ENCODE data around the gene DLG2.

DLG2 gene

GRCh38 chr11:83569134-83569805 is 2057.9 kb downstream of the DLG2 start:
- no peak for DNase-seq (ENCODE audit: low read depth)

DNA sequence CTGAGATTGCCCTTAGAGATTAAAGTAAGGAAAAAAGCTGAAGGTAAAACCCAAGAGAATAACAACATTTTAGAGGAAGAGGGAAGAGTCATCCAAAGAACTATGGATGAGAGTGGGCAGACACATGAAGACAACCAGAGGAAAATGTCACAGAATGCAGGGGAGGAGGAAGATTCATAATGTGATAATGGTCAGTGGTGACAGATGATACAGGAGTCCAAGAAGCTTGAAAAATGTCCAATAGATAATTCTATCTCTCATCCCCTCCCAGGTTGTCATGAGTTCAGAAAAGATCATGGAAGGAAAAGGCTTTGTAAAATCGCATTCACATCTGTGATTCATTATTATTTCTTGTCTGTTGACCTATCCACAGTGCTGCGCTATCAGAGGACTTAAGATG is 2058.6 kb downstream of the DLG2 start:
- no peak for DNase-seq (ENCODE audit: low read depth)

DNA sequence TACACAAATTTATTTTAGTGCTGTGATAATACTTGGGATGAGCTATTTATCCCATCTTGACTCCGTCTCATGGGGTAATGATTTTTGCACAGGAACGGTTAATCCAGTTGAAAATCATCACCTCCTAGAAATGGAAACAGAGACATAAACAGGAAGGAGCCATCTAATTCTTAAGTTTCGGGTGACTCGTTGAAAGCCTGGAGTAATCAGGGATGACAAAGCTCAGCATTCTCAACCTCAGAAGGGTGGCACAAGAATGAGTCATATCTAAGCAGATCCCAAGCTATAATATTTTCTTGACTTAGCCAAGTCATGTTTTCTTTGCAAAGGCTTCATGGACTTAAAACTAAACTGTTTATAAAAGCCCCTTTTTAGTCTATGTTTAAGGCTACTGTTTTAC is 2060.2 kb downstream of the DLG2 start:
- peak; percentile 50 for DNase-seq (ENCODE audit: low read depth)

GRCh38 chr11:83564870-83565269 is 2062.3 kb downstream of the DLG2 start:
- DNase-seq (ENCODE audit: low read depth): no peak

DNA sequence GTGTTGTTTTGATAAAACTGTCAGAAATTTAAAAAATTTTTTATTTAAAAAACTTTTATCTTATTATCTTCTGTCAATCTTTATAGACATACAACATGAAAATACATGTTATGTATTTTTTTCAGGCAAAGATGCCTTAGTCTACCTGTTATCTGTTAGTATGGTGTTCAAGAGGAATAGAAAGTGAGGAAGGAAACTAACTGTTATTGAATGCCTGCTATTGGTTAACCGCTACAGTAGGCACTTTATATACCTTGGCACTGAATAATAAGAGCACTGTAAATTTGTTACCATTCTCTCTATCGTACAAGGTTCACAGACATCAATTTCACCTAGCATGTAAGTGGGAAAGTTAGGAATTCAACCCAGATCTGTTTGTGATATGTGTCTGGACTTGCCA is 2068.9 kb downstream of the DLG2 start:
- no peak for DNase-seq (ENCODE audit: low read depth)

GRCh38 chr11:83557653-83558052 is 2069.5 kb downstream of the DLG2 start:
- no peak for DNase-seq (ENCODE audit: low read depth)

DNA sequence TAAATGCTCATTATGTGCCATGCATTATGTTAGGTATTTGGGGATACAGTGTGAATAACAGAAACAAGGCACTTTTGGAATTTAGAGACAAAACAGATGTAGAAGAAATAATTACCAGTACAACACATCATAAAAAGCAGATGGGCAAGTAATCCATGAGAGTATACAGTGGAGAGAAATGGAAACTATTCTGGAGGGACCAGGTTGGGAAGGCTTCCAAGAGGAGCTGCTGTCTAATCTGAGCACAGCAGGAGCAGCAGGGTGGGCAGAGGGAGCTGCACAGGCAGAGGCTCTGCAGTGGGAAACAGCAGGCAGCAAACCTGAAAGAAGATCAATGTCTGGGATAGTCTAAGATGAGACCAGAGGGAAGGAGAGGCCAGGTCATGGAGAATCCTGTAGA is 2072.3 kb downstream of the DLG2 start:
- no peak for DNase-seq (ENCODE audit: low read depth)

DNA sequence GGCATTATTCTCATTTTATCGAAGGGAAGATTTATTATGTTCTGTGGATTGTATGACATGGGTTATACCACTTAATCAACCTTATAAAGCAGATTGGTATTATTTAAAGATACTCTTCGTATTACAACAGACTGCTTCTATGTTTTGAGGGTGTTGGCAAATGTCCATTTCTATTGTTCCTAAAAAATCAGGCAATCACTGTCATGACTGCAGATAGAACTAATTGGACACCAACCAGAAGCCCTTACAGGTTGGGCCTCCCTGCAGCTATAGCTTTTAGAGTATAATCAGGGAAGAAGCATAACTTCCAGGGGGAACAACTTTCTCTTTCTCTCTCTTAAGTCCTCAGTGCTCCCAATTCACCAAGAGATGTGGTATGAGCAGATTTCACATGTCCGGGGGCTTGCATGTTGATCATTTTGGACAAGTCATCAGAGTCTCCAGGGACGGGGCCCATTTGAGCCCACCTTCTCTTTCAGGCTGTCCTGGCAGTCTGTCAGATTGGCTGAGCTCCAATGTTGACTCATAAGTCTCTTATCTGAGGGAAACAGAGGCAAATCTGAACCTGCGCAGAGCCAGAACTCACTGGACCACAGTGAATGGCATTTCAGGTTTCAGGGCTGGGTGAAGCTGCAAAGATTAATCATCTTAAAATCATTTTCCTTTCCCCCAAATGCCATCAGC is 2077.0 kb downstream of the DLG2 start:
- DNase-seq (ENCODE audit: low read depth): no peak

GRCh38 chr11:83546368-83546767 is 2080.8 kb downstream of the DLG2 start:
- DNase-seq (ENCODE audit: low read depth): no peak

GRCh38 chr11:83545494-83546260 is 2081.5 kb downstream of the DLG2 start:
- no peak for DNase-seq (ENCODE audit: low read depth)

- DNase-seq (ENCODE audit: low read depth): no peak
Measured at GRCh38 chr11:83544846-83545245, 2082.3 kb downstream of the DLG2 start.

DNA sequence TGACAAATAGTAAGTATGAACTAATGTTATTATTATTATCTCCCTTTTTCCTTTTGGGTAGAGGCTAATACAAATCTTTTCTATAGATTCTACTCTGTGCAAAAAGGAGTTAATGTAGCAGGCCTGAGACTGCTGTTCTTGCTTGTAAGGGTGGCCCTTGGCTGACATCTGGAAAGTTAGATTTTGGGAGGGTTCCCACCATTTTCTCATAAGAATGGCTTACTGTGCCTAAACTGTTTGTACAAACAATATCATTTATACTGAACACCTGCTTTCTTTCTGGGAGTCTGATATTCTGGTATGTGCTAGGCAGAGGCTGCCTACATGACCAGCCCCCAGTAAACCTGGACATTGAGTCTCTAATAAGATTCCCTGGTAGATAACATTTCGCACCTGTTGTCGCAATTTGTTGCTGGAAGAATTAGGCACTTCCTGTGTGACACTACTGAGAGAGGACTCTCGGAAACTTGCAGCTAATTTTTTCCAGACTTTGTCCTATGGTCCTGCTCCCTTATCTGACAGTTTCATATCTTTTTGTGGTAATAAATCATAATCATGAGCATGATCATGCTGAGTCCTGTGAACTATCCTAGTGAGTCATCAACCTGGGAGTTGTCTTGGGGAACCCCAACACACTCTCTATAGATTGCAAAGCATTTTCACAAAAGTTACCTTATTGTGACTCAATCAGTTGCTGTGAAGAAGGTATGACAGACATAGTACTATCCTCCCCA is 2083.3 kb downstream of the DLG2 start:
- no peak for DNase-seq (ENCODE audit: low read depth)

- no peak for DNase-seq (ENCODE audit: low read depth)
Measured at GRCh38 chr11:83542861-83543260, 2084.3 kb downstream of the DLG2 start.

DNA sequence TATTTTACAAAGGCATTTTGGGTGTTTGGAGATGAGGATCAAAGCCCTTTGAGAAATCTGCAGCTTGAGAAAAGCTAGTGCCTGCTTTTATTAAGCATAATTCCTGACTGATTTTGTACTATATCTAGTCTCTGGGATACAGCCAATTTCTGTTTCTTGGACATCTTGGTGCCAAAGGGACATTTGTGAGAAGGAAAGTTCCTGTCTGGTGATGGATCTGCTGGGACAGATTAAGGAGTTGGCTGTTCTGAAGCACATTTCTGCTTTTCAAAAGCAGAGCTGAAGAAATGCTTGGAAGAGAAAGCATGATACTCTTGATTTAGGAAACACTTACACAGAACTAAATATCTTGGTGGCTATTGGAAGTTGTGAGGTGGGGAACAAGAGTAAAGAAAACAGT is 2086.4 kb downstream of the DLG2 start:
- DNase-seq (ENCODE audit: low read depth): no peak

GRCh38 chr11:83540112-83540675 is 2086.9 kb downstream of the DLG2 start:
- no peak for DNase-seq (ENCODE audit: low read depth)

DNA sequence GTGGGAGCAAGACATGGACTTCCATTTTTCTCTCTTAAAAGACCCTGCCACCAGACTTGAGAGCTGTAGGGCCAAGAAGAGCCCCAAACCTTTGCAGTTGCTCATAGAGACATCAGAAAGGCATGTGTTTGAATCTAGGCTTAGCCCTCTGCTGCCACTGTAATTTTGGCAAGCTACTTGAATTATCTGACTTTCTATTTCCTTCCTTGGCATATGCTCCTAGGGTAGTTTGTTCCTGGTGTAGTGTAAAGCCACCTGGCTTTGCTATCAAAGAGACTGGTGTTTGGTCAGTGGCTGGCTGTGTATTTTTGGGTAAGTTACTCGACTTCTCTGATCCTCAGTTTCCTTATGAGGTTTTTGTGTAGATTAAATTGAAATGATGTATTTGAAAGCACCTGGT is 2088.9 kb downstream of the DLG2 start:
- no peak for DNase-seq (ENCODE audit: low read depth)

GRCh38 chr11:83537131-83537610 is 2090.0 kb downstream of the DLG2 start:
- DNase-seq (ENCODE audit: low read depth): no peak

- DNase-seq (ENCODE audit: low read depth): no peak
Measured at GRCh38 chr11:83533166-83533565, 2094.0 kb downstream of the DLG2 start.

GRCh38 chr11:83528877-83529276 is 2098.3 kb downstream of the DLG2 start:
- no peak for DNase-seq (ENCODE audit: low read depth)

DNA sequence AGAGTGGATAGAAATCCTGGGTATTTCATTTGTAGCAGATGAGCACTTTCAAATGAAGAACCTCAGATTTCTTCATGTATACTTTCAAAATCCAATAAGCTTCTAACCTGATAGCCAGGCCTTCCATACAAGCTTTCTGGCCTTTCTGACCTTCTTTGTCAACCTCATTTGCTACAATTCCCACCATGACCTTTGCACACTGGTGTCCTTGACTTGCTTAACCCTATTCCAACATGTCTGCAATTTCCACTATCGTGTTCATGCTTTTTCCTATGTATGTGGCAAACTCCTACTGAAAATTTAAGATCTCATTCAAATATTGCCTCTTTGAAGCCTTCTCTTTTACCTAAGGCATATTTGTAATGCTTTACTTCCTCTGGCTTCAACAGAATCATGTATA is 2098.9 kb downstream of the DLG2 start:
- DNase-seq (ENCODE audit: low read depth): no peak

GRCh38 chr11:83523676-83524075 is 2103.5 kb downstream of the DLG2 start:
- no peak for DNase-seq (ENCODE audit: low read depth)

DNA sequence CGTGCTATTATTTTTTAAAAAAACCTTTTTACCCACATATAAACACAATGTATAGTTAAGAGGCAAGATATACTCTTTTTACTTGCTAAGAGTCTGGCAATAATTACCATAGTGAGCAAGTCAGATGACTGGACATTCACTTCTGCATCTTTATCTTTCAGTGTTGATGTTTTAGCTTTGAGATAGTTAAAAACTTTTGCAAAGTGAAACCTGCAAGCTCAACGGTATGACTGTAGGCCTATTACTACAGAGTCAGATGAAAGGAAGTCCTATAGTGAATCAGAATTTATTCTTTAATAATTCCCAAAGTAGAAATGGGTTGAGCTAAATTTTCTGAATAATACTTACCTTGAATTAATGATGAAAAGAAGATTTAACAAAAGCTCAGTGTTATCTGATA is 2104.2 kb downstream of the DLG2 start:
- DNase-seq (ENCODE audit: low read depth): no peak
